Measurements from ENCODE around the gene MAP4K1.

The MAP4K1 gene

DNA sequence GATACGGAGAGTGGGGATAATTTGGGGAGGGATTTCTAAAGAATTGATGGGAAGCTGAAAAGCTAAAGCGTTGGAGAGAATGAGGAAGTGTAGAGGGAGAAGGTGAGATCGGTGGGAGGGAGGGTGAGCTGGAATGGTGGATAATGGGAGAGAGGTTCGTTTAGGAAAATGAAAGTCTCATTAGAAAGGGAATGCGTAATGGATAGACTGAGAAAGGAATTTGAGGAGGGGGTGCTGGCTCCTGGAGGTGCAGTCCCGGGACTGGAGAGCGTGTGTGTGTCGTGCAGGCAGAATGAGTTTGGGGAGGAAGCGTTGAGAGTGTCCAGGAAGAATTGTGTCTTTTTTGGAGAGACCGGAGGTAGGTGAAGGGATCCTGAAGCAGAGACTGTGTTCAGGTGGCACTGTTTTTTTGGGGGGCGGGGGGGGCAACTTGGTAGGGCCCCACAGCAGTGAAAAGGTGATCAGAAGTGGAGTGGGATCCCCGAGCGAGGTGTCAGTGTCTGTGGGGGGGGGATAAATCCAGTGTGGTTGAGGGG, 31.1 kb upstream of the MAP4K1 start (continued):
- TF ChIP-seq, protein P1, sequence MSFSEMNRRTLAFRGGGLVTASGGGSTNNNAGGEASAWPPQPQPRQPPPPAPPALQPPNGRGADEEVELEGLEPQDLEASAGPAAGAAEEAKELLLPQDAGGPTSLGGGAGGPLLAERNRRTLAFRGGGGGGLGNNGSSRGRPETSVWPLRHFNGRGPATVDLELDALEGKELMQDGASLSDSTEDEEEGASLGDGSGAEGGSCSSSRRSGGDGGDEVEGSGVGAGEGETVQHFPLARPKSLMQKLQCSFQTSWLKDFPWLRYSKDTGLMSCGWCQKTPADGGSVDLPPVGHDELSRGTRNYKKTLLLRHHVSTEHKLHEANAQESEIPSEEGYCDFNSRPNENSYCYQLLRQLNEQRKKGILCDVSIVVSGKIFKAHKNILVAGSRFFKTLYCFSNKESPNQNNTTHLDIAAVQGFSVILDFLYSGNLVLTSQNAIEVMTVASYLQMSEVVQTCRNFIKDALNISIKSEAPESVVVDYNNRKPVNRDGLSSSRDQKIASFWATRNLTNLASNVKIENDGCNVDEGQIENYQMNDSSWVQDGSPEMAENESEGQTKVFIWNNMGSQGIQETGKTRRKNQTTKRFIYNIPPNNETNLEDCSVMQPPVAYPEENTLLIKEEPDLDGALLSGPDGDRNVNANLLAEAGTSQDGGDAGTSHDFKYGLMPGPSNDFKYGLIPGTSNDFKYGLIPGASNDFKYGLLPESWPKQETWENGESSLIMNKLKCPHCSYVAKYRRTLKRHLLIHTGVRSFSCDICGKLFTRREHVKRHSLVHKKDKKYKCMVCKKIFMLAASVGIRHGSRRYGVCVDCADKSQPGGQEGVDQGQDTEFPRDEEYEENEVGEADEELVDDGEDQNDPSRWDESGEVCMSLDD (tag by site-specific recombination; IDR thresholded peaks at IDR 0.05), result peak; percentile 72
- TF ChIP-seq ZSCAN30 (tag by site-specific recombination; IDR thresholded peaks at IDR 0.05) (no peak), ZFP69B (tag by site-specific recombination; IDR thresholded peaks at IDR 0.05) (0 out of 2 replicates have a peak, but pooled peaks have one; percentile 22), ZNF19 (tag by site-specific recombination; IDR thresholded peaks at IDR 0.05; ENCODE audit: low read depth) (no peak), ZNF571 (tag by site-specific recombination; IDR thresholded peaks at IDR 0.05) (no peak), ZNF132 (tag by site-specific recombination; IDR thresholded peaks at IDR 0.05; ENCODE audit: borderline replicate concordance) (no peak), PRDM1 (tag by site-specific recombination; IDR thresholded peaks at IDR 0.05) (peak; percentile 100), MEIS1 (CRISPR knock-in tag; IDR thresholded peaks at IDR 0.05; ENCODE audit: borderline replicate concordance) (no peak), IKZF3 (tag by site-specific recombination; IDR thresholded peaks at IDR 0.05) (peak; percentile 68; the same call in 1 of the 2 replicates), ZNF707 (tag by site-specific recombination; IDR thresholded peaks at IDR 0.05) (no peak), SP2 (tag by site-specific recombination; IDR thresholded peaks at IDR 0.05) (no peak), ZXDB (tag by site-specific recombination; IDR thresholded peaks at IDR 0.05) (peak; percentile 2; the same call in 1 of the 2 replicates), ZNF223 (tag by site-specific recombination; IDR thresholded peaks at IDR 0.05) (peak; percentile 62; the same call in 1 of the 2 replicates), ZFP37 (tag by site-specific recombination; IDR thresholded peaks at IDR 0.05) (0 out of 2 replicates have a peak, but pooled peaks have one; percentile 5), ZNF664 (tag by site-specific recombination; IDR thresholded peaks at IDR 0.05) (no peak), ZFP3 (tag by site-specific recombination; IDR thresholded peaks at IDR 0.05; ENCODE audit: low read depth) (no peak), RBAK (tag by site-specific recombination; IDR thresholded peaks at IDR 0.05) (no peak), YY1 (tag by site-specific recombination; IDR thresholded peaks at IDR 0.05) (no peak), ZNF747 (tag by site-specific recombination; IDR thresholded peaks at IDR 0.05) (no peak), ZNF239 (tag by site-specific recombination; IDR thresholded peaks at IDR 0.05) (no peak; the same call in 1 of the 2 replicates)
- TF ChIP-seq, protein P2, sequence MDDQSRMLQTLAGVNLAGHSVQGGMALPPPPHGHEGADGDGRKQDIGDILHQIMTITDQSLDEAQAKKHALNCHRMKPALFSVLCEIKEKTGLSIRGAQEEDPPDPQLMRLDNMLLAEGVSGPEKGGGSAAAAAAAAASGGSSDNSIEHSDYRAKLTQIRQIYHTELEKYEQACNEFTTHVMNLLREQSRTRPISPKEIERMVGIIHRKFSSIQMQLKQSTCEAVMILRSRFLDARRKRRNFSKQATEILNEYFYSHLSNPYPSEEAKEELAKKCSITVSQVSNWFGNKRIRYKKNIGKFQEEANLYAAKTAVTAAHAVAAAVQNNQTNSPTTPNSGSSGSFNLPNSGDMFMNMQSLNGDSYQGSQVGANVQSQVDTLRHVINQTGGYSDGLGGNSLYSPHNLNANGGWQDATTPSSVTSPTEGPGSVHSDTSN (CRISPR knock-in tag; IDR thresholded peaks at IDR 0.05), result no peak
- TF ChIP-seq, protein P3, sequence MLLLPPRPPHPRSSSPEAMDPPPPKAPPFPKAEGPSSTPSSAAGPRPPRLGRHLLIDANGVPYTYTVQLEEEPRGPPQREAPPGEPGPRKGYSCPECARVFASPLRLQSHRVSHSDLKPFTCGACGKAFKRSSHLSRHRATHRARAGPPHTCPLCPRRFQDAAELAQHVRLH (tag by site-specific recombination; IDR thresholded peaks at IDR 0.05), result peak; percentile 6
- TF ChIP-seq, protein P4, sequence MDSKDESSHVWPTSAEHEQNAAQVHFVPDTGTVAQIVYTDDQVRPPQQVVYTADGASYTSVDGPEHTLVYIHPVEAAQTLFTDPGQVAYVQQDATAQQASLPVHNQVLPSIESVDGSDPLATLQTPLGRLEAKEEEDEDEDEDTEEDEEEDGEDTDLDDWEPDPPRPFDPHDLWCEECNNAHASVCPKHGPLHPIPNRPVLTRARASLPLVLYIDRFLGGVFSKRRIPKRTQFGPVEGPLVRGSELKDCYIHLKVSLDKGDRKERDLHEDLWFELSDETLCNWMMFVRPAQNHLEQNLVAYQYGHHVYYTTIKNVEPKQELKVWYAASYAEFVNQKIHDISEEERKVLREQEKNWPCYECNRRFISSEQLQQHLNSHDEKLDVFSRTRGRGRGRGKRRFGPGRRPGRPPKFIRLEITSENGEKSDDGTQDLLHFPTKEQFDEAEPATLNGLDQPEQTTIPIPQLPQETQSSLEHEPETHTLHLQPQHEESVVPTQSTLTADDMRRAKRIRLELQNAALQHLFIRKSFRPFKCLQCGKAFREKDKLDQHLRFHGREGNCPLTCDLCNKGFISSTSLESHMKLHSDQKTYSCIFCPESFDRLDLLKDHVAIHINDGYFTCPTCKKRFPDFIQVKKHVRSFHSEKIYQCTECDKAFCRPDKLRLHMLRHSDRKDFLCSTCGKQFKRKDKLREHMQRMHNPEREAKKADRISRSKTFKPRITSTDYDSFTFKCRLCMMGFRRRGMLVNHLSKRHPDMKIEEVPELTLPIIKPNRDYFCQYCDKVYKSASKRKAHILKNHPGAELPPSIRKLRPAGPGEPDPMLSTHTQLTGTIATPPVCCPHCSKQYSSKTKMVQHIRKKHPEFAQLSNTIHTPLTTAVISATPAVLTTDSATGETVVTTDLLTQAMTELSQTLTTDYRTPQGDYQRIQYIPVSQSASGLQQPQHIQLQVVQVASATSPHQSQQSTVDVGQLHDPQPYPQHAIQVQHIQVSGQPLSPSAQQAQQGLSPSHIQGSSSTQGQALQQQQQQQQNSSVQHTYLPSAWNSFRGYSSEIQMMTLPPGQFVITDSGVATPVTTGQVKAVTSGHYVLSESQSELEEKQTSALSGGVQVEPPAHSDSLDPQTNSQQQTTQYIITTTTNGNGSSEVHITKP (tag by site-specific recombination; IDR thresholded peaks at IDR 0.05), result peak; percentile 15; the same call in 1 of the 2 replicates
- TF ChIP-seq, protein P5, sequence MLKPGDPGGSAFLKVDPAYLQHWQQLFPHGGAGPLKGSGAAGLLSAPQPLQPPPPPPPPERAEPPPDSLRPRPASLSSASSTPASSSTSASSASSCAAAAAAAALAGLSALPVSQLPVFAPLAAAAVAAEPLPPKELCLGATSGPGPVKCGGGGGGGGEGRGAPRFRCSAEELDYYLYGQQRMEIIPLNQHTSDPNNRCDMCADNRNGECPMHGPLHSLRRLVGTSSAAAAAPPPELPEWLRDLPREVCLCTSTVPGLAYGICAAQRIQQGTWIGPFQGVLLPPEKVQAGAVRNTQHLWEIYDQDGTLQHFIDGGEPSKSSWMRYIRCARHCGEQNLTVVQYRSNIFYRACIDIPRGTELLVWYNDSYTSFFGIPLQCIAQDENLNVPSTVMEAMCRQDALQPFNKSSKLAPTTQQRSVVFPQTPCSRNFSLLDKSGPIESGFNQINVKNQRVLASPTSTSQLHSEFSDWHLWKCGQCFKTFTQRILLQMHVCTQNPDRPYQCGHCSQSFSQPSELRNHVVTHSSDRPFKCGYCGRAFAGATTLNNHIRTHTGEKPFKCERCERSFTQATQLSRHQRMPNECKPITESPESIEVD (tag by site-specific recombination; IDR thresholded peaks at IDR 0.05), result no peak
- TF ChIP-seq, protein P6, sequence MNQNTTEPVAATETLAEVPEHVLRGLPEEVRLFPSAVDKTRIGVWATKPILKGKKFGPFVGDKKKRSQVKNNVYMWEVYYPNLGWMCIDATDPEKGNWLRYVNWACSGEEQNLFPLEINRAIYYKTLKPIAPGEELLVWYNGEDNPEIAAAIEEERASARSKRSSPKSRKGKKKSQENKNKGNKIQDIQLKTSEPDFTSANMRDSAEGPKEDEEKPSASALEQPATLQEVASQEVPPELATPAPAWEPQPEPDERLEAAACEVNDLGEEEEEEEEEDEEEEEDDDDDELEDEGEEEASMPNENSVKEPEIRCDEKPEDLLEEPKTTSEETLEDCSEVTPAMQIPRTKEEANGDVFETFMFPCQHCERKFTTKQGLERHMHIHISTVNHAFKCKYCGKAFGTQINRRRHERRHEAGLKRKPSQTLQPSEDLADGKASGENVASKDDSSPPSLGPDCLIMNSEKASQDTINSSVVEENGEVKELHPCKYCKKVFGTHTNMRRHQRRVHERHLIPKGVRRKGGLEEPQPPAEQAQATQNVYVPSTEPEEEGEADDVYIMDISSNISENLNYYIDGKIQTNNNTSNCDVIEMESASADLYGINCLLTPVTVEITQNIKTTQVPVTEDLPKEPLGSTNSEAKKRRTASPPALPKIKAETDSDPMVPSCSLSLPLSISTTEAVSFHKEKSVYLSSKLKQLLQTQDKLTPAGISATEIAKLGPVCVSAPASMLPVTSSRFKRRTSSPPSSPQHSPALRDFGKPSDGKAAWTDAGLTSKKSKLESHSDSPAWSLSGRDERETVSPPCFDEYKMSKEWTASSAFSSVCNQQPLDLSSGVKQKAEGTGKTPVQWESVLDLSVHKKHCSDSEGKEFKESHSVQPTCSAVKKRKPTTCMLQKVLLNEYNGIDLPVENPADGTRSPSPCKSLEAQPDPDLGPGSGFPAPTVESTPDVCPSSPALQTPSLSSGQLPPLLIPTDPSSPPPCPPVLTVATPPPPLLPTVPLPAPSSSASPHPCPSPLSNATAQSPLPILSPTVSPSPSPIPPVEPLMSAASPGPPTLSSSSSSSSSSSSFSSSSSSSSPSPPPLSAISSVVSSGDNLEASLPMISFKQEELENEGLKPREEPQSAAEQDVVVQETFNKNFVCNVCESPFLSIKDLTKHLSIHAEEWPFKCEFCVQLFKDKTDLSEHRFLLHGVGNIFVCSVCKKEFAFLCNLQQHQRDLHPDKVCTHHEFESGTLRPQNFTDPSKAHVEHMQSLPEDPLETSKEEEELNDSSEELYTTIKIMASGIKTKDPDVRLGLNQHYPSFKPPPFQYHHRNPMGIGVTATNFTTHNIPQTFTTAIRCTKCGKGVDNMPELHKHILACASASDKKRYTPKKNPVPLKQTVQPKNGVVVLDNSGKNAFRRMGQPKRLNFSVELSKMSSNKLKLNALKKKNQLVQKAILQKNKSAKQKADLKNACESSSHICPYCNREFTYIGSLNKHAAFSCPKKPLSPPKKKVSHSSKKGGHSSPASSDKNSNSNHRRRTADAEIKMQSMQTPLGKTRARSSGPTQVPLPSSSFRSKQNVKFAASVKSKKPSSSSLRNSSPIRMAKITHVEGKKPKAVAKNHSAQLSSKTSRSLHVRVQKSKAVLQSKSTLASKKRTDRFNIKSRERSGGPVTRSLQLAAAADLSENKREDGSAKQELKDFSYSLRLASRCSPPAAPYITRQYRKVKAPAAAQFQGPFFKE (tag by site-specific recombination; IDR thresholded peaks at IDR 0.05; ENCODE audit: borderline replicate concordance), result no peak
